Neural cell (in vitro differentiated cells): Measurements from ENCODE around the gene BABAM1. TPM values are rescaled to one million over a fixed set of nuclear protein-coding genes. Genes with fewer than 3 reads are reported as not detected.

Experiments
- H2AFZ ChIP-seq: fragments of 200-600, 300-800 bp; sonication (generic), shearing (Covaris generic); 2 replicates; pipeline ENCODE4 v1.6.0; 2014; ENCODE audit warnings: low read depth, mild to moderate bottlenecking, antibody characterized with exemption, low read length, moderate library complexity
- H3F3A ChIP-seq: fragments of 200-600 bp; shearing (Covaris generic); 2 replicates; pipeline ENCODE4 v1.6.1; 2016; ENCODE audit warnings: mild to moderate bottlenecking, moderate library complexity, mixed read lengths, antibody characterized with exemption, low read length; ENCODE audit not compliant: insufficient read depth, poor library complexity, severe bottlenecking
- H3K27ac ChIP-seq: fragments of 200-600, 300-800 bp; sonication (generic), shearing (Covaris generic); 2 replicates; pipeline ENCODE4 v1.5.1; 2014; ENCODE audit warnings: mild to moderate bottlenecking, low read length, moderate library complexity
- H3K27me3 ChIP-seq: fragments of 300-800, 200-600 bp; sonication (generic), shearing (Covaris generic); 2 replicates; pipeline ENCODE4 v1.6.0; 2014; ENCODE audit warnings: mild to moderate bottlenecking, low read depth, low read length, moderate library complexity; ENCODE audit not compliant: insufficient read depth
- H3K36me3 ChIP-seq: fragments of 300-800, 200-600 bp; sonication (generic), shearing (Covaris generic); 2 replicates; pipeline ENCODE4 v1.5.1; 2014; ENCODE audit warnings: mild to moderate bottlenecking, antibody characterized with exemption, low read length, moderate library complexity; ENCODE audit not compliant: insufficient read depth
- H3K4me2 ChIP-seq: fragments of 300-800, 200-600 bp; sonication (generic), shearing (Covaris generic); 2 replicates; pipeline ENCODE4 v1.6.0; 2014; ENCODE audit warnings: mild to moderate bottlenecking, low read length
- H3K4me3 ChIP-seq: fragments of 300-800, 200-600 bp; sonication (generic), shearing (Covaris generic); 2 replicates; pipeline ENCODE4 v1.5.1; 2014; ENCODE audit warnings: mild to moderate bottlenecking, low read length, moderate library complexity
- H3K79me2 ChIP-seq: fragments of 200-600 bp; shearing (Covaris generic); replicated peaks from 2 replicates; pipeline ENCODE4 v1.6.0; 2014; ENCODE audit warnings: mild to moderate bottlenecking, low read length, moderate library complexity; ENCODE audit not compliant: insufficient read depth
- H3K9ac ChIP-seq: fragments of 300-800, 200-600 bp; sonication (generic), shearing (Covaris generic); 2 replicates; pipeline ENCODE4 v1.6.1; 2016; ENCODE audit warnings: mild to moderate bottlenecking, low read length, mixed read lengths
- H3K9me2 ChIP-seq: fragments of 200-600 bp; shearing (Covaris generic); 2 replicates; pipeline ENCODE4 v1.6.1; 2016; ENCODE audit warnings: mild to moderate bottlenecking, low read length, mixed read lengths; ENCODE audit not compliant: insufficient read depth
- H3K9me3 ChIP-seq: fragments of 200-600, 300-800 bp; sonication (generic), shearing (Covaris generic); 2 replicates; pipeline ENCODE4 v1.6.1; 2016; ENCODE audit warnings: mild to moderate bottlenecking, mixed run types, low read length, moderate library complexity, mixed read lengths
- H4K20me1 ChIP-seq: fragments of 200-600 bp; shearing (Covaris generic); 2 replicates; pipeline ENCODE4 v1.6.1; 2016; ENCODE audit warnings: mild to moderate bottlenecking, mixed run types; ENCODE audit not compliant: insufficient read depth
- CTCF ChIP-seq: fragments of 450-650 bp; IDR thresholded peaks from 2 replicates; pipeline ENCODE4 v1.5.1; 2014; ENCODE audit warnings: antibody characterized with exemption, mild to moderate bottlenecking, moderate library complexity; ENCODE audit not compliant: poor library complexity, severe bottlenecking
- EP300 ChIP-seq: fragments of 450-650 bp; conservative IDR thresholded peaks from 2 replicates; pipeline ENCODE4 v1.6.1; 2014; ENCODE audit warnings: antibody characterized with exemption, mild to moderate bottlenecking, moderate library complexity; ENCODE audit not compliant: poor library complexity, severe bottlenecking
- EZH2 ChIP-seq: fragments of 200-600, 300-800 bp; shearing (Covaris generic), sonication (generic); IDR thresholded peaks from 2 replicates; pipeline ENCODE4 v1.6.1; 2014; ENCODE audit warnings: antibody characterized with exemption, low read length, borderline replicate concordance, mild to moderate bottlenecking; ENCODE audit not compliant: insufficient read depth, poor library complexity, severe bottlenecking
- MXI1 ChIP-seq: fragments of 450-650 bp; conservative IDR thresholded peaks from 2 replicates; pipeline ENCODE4 v1.6.1; 2014; ENCODE audit warnings: antibody characterized with exemption, mild to moderate bottlenecking; ENCODE audit not compliant: poor library complexity, severe bottlenecking
- POLR2AphosphoS5 ChIP-seq: IDR thresholded peaks from 2 replicates; pipeline ENCODE4 v1.6.1; 2012
- RAD21 ChIP-seq: fragments of 450-650 bp; conservative IDR thresholded peaks from 2 replicates; pipeline ENCODE4 v1.6.1; 2014; ENCODE audit warnings: antibody characterized with exemption, mild to moderate bottlenecking, moderate library complexity
- REST ChIP-seq: IDR thresholded peaks from 2 replicates; pipeline ENCODE4 v1.6.1; 2012; ENCODE audit warnings: borderline replicate concordance
- SMC3 ChIP-seq: fragments of 450-650 bp; conservative IDR thresholded peaks from 2 replicates; pipeline ENCODE4 v1.6.1; 2014; ENCODE audit warnings: antibody characterized with exemption, mild to moderate bottlenecking, moderate library complexity; ENCODE audit not compliant: poor library complexity
- TAF1 ChIP-seq: IDR thresholded peaks from 2 replicates; pipeline ENCODE4 v1.6.1; 2012; ENCODE audit warnings: low read depth
- polyA plus RNA-seq: library from polyadenylated mRNA; depleted of rRNA; stranded (reverse); fragments of >200 nt; gene quantifications from 2 replicates; pipeline ENCODE4 v1.2.3, GENCODE V29; 2014

Gene BABAM1
- polyA plus RNA-seq, 1 donor from 2014 or later = 123 TPM

DNA sequence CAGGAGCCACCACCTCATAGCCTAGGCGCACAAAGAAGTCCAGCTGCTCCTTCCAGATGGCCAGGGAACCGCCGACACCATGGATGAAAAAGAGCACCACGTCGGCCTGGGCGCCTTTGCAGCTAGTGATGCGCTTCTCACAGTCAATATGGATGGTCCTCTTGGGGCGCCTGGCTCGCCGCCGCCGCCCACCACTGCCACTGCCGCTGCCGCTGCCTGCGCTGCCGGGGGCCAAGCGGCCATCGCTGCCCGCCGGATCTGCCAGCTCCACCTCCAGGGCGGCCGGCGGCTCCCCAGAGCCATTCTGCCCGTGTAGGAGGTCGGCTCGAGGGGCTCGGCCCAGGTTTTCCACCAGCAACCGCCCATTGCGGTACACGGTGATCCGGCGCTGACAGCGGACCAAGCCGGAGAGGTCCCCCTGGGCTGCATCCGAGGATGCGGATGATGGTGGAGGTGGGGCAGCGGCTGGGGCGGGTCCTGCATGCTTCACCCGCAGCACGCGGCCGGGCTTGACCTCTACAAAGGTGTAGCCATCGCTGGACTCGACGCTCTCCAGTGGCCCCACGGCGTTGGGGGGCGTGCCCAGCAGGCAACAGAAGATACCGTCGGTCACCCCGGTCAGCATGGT, 33.9 kb downstream of the BABAM1 start:
- H3K36me3 ChIP-seq = no peaks in the 10 kb centered on the region
- H3K9me2 ChIP-seq = no peaks in the 10 kb centered on the region
- H3K79me2 ChIP-seq = no peaks in the 10 kb centered on the region
- no peaks in the 10 kb centered on the region for H3F3A ChIP-seq
- no peak overlapping the region for H3K4me3 ChIP-seq
- no peak overlapping the region for H2AFZ ChIP-seq
- no peak overlapping the region for H3K9ac ChIP-seq
- peaks cover 5% of the 10 kb centered on the region for H3K9me3 ChIP-seq
- H3K27ac ChIP-seq = no peak overlapping the region
- H3K4me2 ChIP-seq = no peak overlapping the region
- TF ChIP-seq EZH2 = no peak
- TF ChIP-seq RAD21 = no peak
- TF ChIP-seq REST = no peak
- no peak for TF ChIP-seq TAF1
- TF ChIP-seq SMC3 = no peak
- TF ChIP-seq EP300 = no peak
- TF ChIP-seq POLR2AphosphoS5 = no peak
- H4K20me1 ChIP-seq = no peaks in the 10 kb centered on the region
- H3K27me3 ChIP-seq = no peaks in the 10 kb centered on the region

- H3K79me2 ChIP-seq = no peaks in the 10 kb centered on the region
- H3K4me3 ChIP-seq = peak overlapping the region; percentile 84
- no peaks in the 10 kb centered on the region for H4K20me1 ChIP-seq
- peak overlapping the region; percentile 80 for H3K4me2 ChIP-seq
- H3K9ac ChIP-seq = peak overlapping the region; percentile 79
- no peak overlapping the region for H3K27ac ChIP-seq
- no peaks in the 10 kb centered on the region for H3K9me2 ChIP-seq
- peak overlapping the region; percentile 77 for H2AFZ ChIP-seq
- no peaks in the 10 kb centered on the region for H3K36me3 ChIP-seq
- TF ChIP-seq POLR2AphosphoS5 (no peak), EP300 (no peak), CTCF (no peak), RAD21 (no peak), SMC3 (no peak), MXI1 (no peak), TAF1 (no peak), REST (no peak), EZH2 (no peak)
- no peaks in the 10 kb centered on the region for H3K27me3 ChIP-seq
- no peaks in the 10 kb centered on the region for H3F3A ChIP-seq
- H3K9me3 ChIP-seq = peaks cover 5% of the 10 kb centered on the region
Measured at GRCh38 chr19:17302391-17303166, 35.3 kb downstream of the BABAM1 start.
